HepG2 (cell line): ENCODE measurements around the gene ZSCAN21. TPM values are rescaled to one million over a fixed set of nuclear protein-coding genes. Genes with fewer than 3 reads are reported as not detected.

Experiments
- ARID2 ChIP-seq: sonication (generic); formaldehyde crosslinking; IDR thresholded peaks from 2 replicates; pipeline ENCODE4 v1.8.1; 2022; ENCODE audit warnings: mild to moderate bottlenecking, missing genetic modification reagents, borderline replicate concordance
- ARNT ChIP-seq: fragments of 450-650 bp; IDR thresholded peaks from 2 replicates; pipeline ENCODE4 v1.6.1; 2017
- BORCS8-MEF2B ChIP-seq: sonication (generic); formaldehyde crosslinking; IDR thresholded peaks from 2 replicates; pipeline ENCODE4 v1.8.0; 2022; ENCODE audit warnings: mild to moderate bottlenecking, missing genetic modification reagents
- CHCHD3 ChIP-seq: sonication (generic); formaldehyde crosslinking; IDR thresholded peaks from 2 replicates; pipeline ENCODE4 v1.8.0; 2022; ENCODE audit warnings: mild to moderate bottlenecking, missing genetic modification reagents, moderate library complexity
- EP300 ChIP-seq, 3 experiments: sonication (generic) in 1 of 3; formaldehyde crosslinking in 1 of 3; IDR thresholded peaks; 2 replicates each; pipeline versions ENCODE4 v1.5.1 to v1.6.1; 2011 to 2020; ENCODE audit warnings: low read depth in 2 of 3, low read length in 2 of 3, borderline replicate concordance in 1 of 3, improper control_type of control experiment in 1 of 3, mild to moderate bottlenecking in 1 of 3, missing genetic modification reagents in 1 of 3, moderate library complexity in 1 of 3
- MLLT10 ChIP-seq: sonication (generic); formaldehyde crosslinking; IDR thresholded peaks from 2 replicates; pipeline ENCODE4 v1.4.0; 2020; ENCODE audit warnings: missing genetic modification reagents
- PITX1 ChIP-seq: sonication (generic); formaldehyde crosslinking; IDR thresholded peaks from 2 replicates; pipeline ENCODE4 v1.5.1; 2020; ENCODE audit warnings: mild to moderate bottlenecking, missing genetic modification reagents
- RBM39 ChIP-seq: fragments of 200-400 bp; formaldehyde crosslinking; IDR thresholded peaks from one replicate; pipeline ENCODE4 v1.6.1; 2018; ENCODE audit warnings: antibody characterized with exemption, mild to moderate bottlenecking, low read depth, low read length; ENCODE audit not compliant: poor library complexity, severe bottlenecking
- RFX5 ChIP-seq: IDR thresholded peaks from 2 replicates; pipeline ENCODE4 v1.6.1; 2011; ENCODE audit warnings: low read depth, low read length, improper control_type of control experiment
- SSRP1 ChIP-seq: IDR thresholded peaks from 2 replicates; pipeline ENCODE4 v1.6.1; 2016; ENCODE audit warnings: control low read depth
- ZNF10 ChIP-seq: sonication (generic); formaldehyde crosslinking; IDR thresholded peaks from 2 replicates; pipeline ENCODE4 v1.4.0; 2020; ENCODE audit warnings: mild to moderate bottlenecking, low read depth, missing genetic modification reagents, borderline replicate concordance
- ZNF101 ChIP-seq: sonication (generic); formaldehyde crosslinking; IDR thresholded peaks from 2 replicates; pipeline ENCODE4 v1.4.0; 2020; ENCODE audit warnings: mild to moderate bottlenecking, low read depth, missing genetic modification reagents, borderline replicate concordance
- ZNF225 ChIP-seq: sonication (generic); formaldehyde crosslinking; IDR thresholded peaks from 2 replicates; pipeline ENCODE4 v1.4.0; 2020; ENCODE audit warnings: mild to moderate bottlenecking, missing genetic modification reagents
- ZNF432 ChIP-seq: sonication (generic); formaldehyde crosslinking; IDR thresholded peaks from 2 replicates; pipeline ENCODE4 v1.5.0; 2020; ENCODE audit warnings: missing genetic modification reagents, mild to moderate bottlenecking, borderline replicate concordance
- ZNF761 ChIP-seq: sonication (generic); formaldehyde crosslinking; conservative IDR thresholded peaks from 2 replicates; pipeline ENCODE4 v1.4.0; 2020; ENCODE audit warnings: mild to moderate bottlenecking, missing genetic modification reagents
- polyA plus RNA-seq, 8 experiments: library from polyadenylated mRNA; depleted of rRNA in 3 of 8; stranded (reverse) in 7 of 8; unstranded in 1 of 8; fragments of >200 nt; fragmentation: Illumina TruSeq in 4 of 8; extraction: Trizol in 4 of 8; gene quantifications; 2 replicates each; pipeline versions ENCODE4 v1.2.1 to v1.2.3, GENCODE V29; 2011 to 2016; ENCODE audit warnings: low read depth in 4 of 8, missing spikeins in 1 of 8, mixed read lengths in 1 of 8; ENCODE audit not compliant: insufficient read depth in 1 of 8
- total RNA-seq, 5 experiments: library from RNA; depleted of rRNA; stranded (reverse); fragments of >200 nt; fragmentation: Illumina TruSeq; extraction: Trizol; gene quantifications; 2 replicates each; pipeline ENCODE4 v1.2.3, GENCODE V29; 2016; ENCODE audit warnings: low read depth in 1 of 5
- TF ChIP-seq, protein P1 (sequence below): sonication (generic); formaldehyde crosslinking; IDR thresholded peaks from 2 replicates; pipeline ENCODE4 v1.4.0; 2020; ENCODE audit warnings: mild to moderate bottlenecking, missing genetic modification reagents
- TF ChIP-seq, protein P2 (sequence below): sonication (generic); formaldehyde crosslinking; IDR thresholded peaks from 2 replicates; pipeline ENCODE4 v1.5.0; 2020; ENCODE audit warnings: missing genetic modification reagents
- TF ChIP-seq, protein P3 (sequence below): sonication (generic); formaldehyde crosslinking; conservative IDR thresholded peaks from 2 replicates; pipeline ENCODE4 v1.4.0; 2020; ENCODE audit warnings: missing genetic modification reagents
- TF ChIP-seq, protein P4 (sequence below): sonication (generic); formaldehyde crosslinking; IDR thresholded peaks from 2 replicates; pipeline ENCODE4 v1.5.0; 2020; ENCODE audit warnings: missing genetic modification reagents, mild to moderate bottlenecking, borderline replicate concordance
- TF ChIP-seq, protein P5 (sequence below): sonication (generic); formaldehyde crosslinking; IDR thresholded peaks from 2 replicates; pipeline ENCODE4 v1.8.0; 2022; ENCODE audit warnings: mild to moderate bottlenecking, missing genetic modification reagents
- TF ChIP-seq, protein P6 (sequence below): IDR thresholded peaks from 2 replicates; pipeline ENCODE4 v1.6.1; 2016; ENCODE audit warnings: low read depth, borderline replicate concordance

The ZSCAN21 gene
- total and polyA plus RNA-seq, 2 of the 13 experiments (the other 11 are each of a cell fraction or from before 2014, with no cell fraction given): 7.0 to 10.0 TPM

DNA sequence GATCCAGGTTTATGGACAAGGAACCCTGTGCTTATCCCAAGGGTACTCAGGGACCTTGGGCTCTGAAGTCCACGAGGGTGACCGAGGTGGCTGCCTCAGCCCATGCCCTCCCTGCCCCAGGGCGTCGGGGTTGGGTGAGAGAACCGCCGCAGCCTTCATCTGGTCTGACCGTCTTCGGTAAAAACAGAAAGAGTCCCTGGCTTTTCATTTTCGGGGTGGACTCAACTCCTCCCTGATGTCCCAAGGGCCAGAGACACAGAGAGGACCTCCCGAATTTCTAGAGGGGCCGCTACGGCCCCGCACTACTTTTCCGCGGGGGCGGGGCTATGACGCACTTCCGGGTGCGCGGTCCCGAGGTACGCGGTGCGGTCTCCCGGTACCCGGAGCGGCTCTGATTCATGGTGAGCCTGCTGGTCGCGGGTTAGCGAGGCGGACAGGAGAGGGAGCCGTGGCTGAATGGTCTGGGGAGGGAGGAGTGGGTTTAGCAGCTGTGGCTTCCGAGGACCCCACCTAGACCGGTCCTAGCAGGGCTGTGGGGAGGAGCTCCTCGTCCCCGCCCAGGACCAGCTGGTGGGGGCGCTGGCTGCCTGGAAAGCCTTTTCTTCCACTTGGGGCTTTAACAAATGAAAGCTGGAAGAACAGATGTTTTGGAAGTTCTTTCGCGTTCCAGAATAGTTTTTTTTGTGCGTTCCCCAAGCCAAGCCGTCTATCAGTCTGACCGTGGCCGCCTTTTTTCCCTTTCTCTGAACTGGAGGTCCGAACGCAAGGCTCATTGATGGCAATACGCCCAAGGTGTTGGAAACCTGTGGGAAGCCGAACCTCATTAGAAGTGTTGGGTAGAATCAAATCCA is at the start of gene ZSCAN21 (continued):
- TF ChIP-seq, protein P1, sequence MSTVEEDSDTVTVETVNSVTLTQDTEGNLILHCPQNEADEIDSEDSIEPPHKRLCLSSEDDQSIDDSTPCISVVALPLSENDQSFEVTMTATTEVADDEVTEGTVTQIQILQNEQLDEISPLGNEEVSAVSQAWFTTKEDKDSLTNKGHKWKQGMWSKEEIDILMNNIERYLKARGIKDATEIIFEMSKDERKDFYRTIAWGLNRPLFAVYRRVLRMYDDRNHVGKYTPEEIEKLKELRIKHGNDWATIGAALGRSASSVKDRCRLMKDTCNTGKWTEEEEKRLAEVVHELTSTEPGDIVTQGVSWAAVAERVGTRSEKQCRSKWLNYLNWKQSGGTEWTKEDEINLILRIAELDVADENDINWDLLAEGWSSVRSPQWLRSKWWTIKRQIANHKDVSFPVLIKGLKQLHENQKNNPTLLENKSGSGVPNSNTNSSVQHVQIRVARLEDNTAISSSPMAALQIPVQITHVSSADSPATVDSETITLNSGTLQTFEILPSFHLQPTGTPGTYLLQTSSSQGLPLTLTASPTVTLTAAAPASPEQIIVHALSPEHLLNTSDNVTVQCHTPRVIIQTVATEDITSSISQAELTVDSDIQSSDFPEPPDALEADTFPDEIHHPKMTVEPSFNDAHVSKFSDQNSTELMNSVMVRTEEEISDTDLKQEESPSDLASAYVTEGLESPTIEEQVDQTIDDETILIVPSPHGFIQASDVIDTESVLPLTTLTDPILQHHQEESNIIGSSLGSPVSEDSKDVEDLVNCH: no peak
- TF ChIP-seq, protein P2, sequence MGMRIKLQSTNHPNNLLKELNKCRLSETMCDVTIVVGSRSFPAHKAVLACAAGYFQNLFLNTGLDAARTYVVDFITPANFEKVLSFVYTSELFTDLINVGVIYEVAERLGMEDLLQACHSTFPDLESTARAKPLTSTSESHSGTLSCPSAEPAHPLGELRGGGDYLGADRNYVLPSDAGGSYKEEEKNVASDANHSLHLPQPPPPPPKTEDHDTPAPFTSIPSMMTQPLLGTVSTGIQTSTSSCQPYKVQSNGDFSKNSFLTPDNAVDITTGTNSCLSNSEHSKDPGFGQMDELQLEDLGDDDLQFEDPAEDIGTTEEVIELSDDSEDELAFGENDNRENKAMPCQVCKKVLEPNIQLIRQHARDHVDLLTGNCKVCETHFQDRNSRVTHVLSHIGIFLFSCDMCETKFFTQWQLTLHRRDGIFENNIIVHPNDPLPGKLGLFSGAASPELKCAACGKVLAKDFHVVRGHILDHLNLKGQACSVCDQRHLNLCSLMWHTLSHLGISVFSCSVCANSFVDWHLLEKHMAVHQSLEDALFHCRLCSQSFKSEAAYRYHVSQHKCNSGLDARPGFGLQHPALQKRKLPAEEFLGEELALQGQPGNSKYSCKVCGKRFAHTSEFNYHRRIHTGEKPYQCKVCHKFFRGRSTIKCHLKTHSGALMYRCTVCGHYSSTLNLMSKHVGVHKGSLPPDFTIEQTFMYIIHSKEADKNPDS (CRISPR knock-in tag): no peak
- no peak for TF ChIP-seq EP300 (IDR thresholded peaks at IDR 0.05; ENCODE audit: low read depth in 2 of 2, low read length in 2 of 2)
- no peak for TF ChIP-seq EP300 (CRISPR knock-in tag; IDR thresholded peaks at IDR 0.05; ENCODE audit: borderline replicate concordance)
- TF ChIP-seq, protein P3, sequence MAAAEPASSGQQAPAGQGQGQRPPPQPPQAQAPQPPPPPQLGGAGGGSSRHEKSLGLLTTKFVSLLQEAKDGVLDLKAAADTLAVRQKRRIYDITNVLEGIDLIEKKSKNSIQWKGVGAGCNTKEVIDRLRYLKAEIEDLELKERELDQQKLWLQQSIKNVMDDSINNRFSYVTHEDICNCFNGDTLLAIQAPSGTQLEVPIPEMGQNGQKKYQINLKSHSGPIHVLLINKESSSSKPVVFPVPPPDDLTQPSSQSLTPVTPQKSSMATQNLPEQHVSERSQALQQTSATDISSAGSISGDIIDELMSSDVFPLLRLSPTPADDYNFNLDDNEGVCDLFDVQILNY (CRISPR knock-in tag): no peak
- TF ChIP-seq ZNF761: no peak
- TF ChIP-seq ZNF10 (CRISPR knock-in tag): no peak
- TF ChIP-seq PITX1 (CRISPR knock-in tag): no peak; the same call in 1 of the 2 replicates
- 0 out of 2 replicates have a peak, but pooled peaks have one; percentile 2 for TF ChIP-seq SSRP1 (CRISPR knock-in tag)
- TF ChIP-seq, protein P4, sequence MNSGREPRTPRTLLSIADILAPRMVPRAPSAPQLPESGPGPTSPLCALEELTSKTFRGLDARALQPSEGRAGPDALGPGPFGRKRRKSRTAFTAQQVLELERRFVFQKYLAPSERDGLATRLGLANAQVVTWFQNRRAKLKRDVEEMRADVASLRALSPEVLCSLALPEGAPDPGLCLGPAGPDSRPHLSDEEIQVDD (CRISPR knock-in tag): no peak
- TF ChIP-seq RFX5: 0 out of 2 replicates have a peak, but pooled peaks have one; percentile 28
- TF ChIP-seq MLLT10 (CRISPR knock-in tag): no peak
- no peak for TF ChIP-seq CHCHD3 (CRISPR knock-in tag)
- TF ChIP-seq ZNF101 (CRISPR knock-in tag): no peak
- TF ChIP-seq, protein P5, sequence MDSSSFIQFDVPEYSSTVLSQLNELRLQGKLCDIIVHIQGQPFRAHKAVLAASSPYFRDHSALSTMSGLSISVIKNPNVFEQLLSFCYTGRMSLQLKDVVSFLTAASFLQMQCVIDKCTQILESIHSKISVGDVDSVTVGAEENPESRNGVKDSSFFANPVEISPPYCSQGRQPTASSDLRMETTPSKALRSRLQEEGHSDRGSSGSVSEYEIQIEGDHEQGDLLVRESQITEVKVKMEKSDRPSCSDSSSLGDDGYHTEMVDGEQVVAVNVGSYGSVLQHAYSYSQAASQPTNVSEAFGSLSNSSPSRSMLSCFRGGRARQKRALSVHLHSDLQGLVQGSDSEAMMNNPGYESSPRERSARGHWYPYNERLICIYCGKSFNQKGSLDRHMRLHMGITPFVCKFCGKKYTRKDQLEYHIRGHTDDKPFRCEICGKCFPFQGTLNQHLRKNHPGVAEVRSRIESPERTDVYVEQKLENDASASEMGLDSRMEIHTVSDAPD (CRISPR knock-in tag): no peak
- TF ChIP-seq BORCS8-MEF2B: no peak
- 0 out of 2 replicates have a peak, but pooled peaks have one; percentile 24 for TF ChIP-seq ARID2 (CRISPR knock-in tag)
- no peak for TF ChIP-seq ZNF432
- TF ChIP-seq, protein P6, sequence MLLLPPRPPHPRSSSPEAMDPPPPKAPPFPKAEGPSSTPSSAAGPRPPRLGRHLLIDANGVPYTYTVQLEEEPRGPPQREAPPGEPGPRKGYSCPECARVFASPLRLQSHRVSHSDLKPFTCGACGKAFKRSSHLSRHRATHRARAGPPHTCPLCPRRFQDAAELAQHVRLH (CRISPR knock-in tag): no peak
- TF ChIP-seq RBM39: peak; percentile 50
- no peak for TF ChIP-seq ARNT
- TF ChIP-seq ZNF225 (CRISPR knock-in tag): no peak
